Measurements from ENCODE around the gene HPRT1. TPM values are rescaled to one million over a fixed set of nuclear protein-coding genes. Genes with fewer than 3 reads are reported as not detected.

Gene HPRT1
- total RNA-seq, 1 donor from 2014 or later: 109 TPM

DNA sequence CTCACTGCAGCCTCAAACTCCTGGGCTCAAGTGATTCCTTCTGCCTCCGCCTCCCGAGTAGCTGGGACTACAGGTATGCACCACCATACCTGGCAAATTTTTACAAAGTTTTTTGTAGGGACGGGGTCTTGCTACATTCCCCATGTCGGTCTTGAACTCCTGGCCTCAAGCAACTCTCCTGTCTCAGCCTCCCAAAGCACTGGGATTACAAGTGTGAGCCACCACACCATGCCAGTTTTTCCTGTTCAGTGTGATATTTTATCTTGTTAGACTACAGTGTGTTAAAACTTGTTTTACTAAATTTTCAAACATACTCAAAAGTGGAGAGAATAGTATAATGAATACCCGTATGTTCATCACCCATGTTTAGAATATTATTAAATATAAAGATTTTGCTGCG lies 12.1 kb downstream of the HPRT1 start:
- intact Hi-C loops (cut with micrococcal nuclease): no loop called here

DNA sequence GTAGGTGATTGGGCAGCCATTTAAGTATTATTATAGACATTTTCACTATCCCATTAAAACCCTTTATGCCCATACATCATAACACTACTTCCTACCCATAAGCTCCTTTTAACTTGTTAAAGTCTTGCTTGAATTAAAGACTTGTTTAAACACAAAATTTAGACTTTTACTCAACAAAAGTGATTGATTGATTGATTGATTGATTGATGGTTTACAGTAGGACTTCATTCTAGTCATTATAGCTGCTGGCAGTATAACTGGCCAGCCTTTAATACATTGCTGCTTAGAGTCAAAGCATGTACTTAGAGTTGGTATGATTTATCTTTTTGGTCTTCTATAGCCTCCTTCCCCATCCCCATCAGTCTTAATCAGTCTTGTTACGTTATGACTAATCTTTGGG lies 16.3 kb downstream of the HPRT1 start:
- intact Hi-C loops (cut with micrococcal nuclease): no loop called here

GRCh38 chrX:134478374-134478773 lies 18.4 kb downstream of the HPRT1 start:
- intact Hi-C loops (cut with micrococcal nuclease): no loop called here

GRCh38 chrX:134480061-134480460 lies 20.1 kb downstream of the HPRT1 start:
- intact Hi-C loops (cut with micrococcal nuclease): loop anchor here (5.0 kb wide), 2 partner anchors 282 to 302 kb away; no protein-coding TSS in a partner anchor

DNA sequence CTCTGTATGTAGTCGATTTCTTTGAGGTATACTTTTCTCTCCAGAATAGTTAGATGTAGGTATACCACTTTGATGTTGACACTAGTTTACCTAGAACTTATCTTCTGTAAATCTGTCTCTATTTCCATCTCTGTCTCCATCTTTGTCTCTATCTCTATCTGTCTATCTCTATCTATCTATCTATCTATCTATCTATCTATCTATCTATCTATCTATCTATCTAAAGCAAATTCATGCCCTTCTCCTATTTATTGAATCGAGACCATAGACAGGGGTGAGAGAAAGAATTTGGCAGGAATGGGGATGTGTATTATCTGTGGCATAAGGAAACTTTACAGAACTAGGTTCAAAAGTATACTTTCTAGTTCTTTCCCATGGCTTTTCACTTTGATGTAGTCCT lies 21.4 kb downstream of the HPRT1 start:
- intact Hi-C loops (cut with micrococcal nuclease): loop anchor here (5.0 kb wide), 2 partner anchors 281 to 301 kb away; no protein-coding TSS in a partner anchor

DNA sequence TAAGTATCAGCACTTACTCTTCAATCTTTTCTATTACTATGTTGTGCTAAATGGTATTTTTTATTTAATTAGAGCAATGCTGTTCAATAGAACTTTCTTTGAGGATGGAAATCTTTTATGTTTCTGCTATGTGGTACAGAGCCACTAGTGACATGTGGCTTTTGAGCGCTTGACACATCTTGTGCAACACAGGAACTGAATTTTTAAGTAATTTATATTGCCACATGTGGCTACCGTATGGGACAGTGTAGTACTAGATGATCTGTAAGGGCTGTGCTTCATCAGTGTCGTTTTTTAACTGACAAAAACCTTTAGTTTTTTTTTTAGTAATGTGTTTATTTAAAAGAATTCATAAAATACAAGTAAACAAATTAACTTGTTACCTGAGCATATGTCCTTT lies 22.4 kb downstream of the HPRT1 start:
- intact Hi-C loops (cut with micrococcal nuclease): loop anchor here (5.0 kb wide), 2 partner anchors 280 to 300 kb away; no protein-coding TSS in a partner anchor

DNA sequence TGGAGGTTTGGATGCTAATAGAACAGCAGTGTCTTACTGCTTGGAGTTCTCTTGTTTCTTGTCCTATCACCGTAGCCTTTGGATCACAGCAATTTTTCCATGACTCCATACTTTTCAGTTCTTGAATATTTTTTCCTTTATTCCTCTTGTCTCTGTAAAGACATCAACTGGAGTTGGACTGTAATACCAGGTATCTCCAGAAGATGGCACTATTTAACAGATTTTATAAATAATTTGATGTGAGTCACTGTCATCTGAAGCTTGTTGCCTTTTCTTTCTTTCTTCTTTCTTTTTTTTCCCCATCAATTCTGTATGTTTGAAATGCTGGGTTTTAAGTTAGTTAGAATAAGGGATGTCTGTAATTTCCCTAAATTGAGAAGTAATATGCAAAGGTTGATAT lies 24.1 kb downstream of the HPRT1 start:
- intact Hi-C loops (cut with micrococcal nuclease): loop anchor here (1.0 to 5.0 kb wide), 3 partner anchors 278 to 424 kb away; no protein-coding TSS in a partner anchor

DNA sequence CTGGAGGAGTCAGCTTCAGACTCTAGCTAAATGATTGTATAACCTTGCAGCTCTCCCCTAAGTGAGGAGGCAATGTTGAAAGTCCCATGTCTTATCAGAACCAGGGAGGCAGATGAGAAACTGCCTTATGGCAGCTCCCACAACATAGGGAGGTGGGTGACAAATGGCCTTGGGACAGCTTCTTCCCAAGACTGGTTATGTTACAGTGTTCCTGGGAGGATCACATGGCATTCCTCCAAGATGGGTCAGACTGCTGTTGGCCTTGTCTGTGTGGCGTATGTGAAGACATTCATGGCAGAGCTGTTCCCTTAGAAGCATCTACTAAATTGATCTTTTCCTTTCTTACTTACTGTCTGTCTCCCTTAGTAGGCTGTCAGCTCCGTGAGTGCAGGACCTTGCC lies 42.0 kb downstream of the HPRT1 start:
- intact Hi-C loops (cut with micrococcal nuclease): no loop called here

- intact Hi-C loops (cut with micrococcal nuclease): no loop called here
Measured at GRCh38 chrX:134502686-134503085, 42.7 kb downstream of the HPRT1 start.

- intact Hi-C loops (cut with micrococcal nuclease): no loop called here
Measured at GRCh38 chrX:134512566-134512965, 52.6 kb downstream of the HPRT1 start.

- intact Hi-C loops (cut with micrococcal nuclease): no loop called here
Measured at GRCh38 chrX:134513091-134513490, 53.1 kb downstream of the HPRT1 start.

DNA sequence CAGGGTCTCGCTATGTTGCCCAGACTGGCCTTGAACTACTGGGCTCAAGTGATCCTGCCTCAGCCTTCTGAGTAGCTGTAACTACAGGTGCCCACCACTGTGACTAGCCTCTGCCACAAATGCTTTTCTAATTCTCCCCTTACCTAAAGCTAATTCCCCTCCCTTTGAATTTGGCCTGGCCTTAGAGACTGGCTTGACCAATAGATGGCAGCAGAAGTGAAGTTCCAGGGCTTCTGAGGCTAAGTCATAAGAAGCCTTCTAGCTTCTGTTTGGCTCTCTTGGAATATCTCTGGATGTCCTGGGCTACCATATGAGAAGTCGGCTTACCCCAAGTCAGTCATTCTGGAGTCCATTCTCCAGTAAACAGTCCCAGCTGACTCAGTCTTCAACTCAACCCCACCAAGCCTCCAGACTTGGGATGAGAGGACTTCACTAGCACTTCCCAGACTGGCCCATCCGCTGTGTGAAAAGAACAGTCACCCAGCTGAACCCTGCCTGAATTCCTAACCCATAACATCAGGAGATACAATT lies 61.0 kb downstream of the HPRT1 start:
- intact Hi-C loops (cut with micrococcal nuclease): loop anchor here (5.0 kb wide), 1 partner anchor 241 kb away; no protein-coding TSS in a partner anchor

- intact Hi-C loops (cut with micrococcal nuclease): loop anchor here (5.0 kb wide), 1 partner anchor 238 kb away; no protein-coding TSS in a partner anchor
Measured at GRCh38 chrX:134524181-134524580, 64.2 kb downstream of the HPRT1 start.

DNA sequence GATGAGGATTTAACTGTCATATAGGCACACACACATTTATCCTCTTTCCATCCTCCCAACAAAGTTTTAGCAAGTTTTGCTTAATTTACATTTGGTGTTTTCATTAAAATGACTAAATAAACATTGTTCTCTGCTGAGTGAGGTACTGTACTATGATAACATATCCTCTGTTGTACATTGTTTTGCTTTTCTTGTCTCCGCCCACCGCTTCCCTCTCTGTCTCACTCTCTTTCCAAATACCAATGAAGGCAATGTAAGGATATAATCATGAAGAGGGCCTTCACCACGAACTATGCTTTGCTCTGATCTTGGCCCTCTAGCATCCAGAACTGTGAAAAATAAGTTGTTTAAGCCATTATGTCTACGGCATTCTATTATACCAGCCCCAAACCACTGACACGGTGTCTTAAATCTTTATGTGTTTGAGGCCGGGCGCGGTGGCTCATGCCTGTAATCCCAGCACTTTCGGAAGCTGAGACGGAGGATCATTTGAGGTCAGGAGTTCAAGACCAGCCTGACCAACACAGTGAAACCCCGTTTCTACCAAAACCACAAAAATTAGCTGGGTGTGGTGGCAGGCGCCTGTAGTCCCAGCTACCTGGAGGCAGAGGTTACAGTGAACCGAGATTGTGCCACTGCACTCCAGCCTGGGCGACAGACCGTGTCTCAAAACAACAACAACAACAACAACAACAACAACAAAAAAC lies 65.3 kb downstream of the HPRT1 start:
- intact Hi-C loops (cut with micrococcal nuclease): no loop called here

DNA sequence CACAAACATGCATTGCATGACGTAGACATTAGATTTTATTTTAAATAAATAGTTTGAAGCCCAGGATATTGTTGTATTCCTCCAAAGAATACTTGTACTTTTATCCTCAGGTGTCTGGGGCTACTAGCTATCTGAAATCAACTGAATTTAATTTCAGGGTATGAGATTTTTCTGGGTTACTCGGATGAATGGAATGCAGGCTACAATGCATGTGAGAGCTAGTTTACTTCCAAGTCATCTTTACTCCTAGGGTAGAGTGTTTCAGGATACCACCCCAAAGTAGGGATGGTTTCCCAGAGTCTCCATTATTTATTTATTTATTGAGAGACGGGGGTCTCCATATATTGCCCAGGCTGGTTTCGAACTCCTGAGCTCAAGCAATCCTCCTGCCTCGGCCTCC lies 66.4 kb downstream of the HPRT1 start:
- intact Hi-C loops (cut with micrococcal nuclease): no loop called here

GRCh38 chrX:134528960-134529359 lies 69.0 kb downstream of the HPRT1 start:
- intact Hi-C loops (cut with micrococcal nuclease): no loop called here

- intact Hi-C loops (cut with micrococcal nuclease): no loop called here
Measured at GRCh38 chrX:134529481-134529880, 69.5 kb downstream of the HPRT1 start.

DNA sequence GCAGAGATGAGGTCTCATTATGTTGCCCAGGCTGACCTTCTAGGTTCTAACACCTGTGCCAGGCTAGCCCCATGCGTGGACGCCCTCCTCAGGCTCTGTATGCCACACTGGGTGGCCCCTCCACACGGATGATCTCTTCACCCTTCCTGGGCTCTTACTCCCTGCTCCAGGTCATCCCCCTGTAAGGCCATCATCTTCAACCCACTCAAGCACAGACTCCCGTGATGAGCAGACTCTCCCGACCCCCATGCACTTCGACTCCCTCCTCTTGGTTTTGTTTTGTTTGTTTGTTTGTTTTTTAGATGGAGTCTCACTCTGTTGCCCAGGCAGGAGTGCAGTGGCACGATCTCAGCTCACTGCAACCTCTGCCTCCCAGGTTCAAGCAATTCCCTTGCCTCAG lies 70.9 kb downstream of the HPRT1 start:
- intact Hi-C loops (cut with micrococcal nuclease): no loop called here

DNA sequence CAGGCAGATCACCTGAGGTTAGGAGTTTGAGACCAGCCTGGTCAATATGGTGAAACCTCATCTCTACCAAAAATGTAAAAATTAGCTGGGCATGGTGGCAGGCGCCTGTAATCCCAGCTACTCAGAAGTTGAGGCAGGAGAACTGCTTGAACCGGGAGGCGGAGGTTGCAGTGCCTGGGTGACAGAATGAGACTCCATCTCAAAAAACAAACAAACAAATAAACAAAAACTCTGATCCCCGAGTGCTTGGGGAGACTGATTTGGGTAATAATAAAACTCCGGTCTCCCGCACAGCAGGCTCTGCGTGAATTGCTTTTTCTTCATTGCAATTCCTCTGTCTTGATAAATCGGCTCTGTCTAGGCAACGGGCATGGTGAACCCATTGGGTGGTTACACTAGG lies 73.4 kb downstream of the HPRT1 start:
- intact Hi-C loops (cut with micrococcal nuclease): no loop called here

DNA sequence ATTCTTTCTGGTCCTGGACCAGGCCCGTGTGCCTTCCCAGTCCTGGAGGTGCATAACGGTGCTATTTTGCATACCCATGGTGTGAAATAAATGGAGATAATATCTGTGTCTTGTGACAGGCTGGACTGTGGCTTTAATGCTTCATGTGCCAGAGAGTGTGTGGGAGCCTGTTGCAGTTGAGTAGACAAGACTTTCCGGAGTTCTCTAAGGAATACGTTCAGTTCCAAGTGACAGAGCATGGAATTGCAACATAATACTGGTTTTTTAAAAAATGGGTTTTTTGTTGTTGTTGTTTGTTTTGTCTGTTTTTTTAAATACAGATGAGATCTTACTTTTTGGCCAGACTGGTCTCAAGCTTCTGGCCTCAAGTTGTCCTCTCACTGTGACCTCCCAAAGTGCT lies 74.0 kb downstream of the HPRT1 start:
- intact Hi-C loops (cut with micrococcal nuclease): no loop called here

- intact Hi-C loops (cut with micrococcal nuclease): no loop called here
Measured at GRCh38 chrX:134537179-134537955, 77.4 kb downstream of the HPRT1 start.

GRCh38 chrX:134538316-134538715 lies 78.4 kb downstream of the HPRT1 start:
- intact Hi-C loops (cut with micrococcal nuclease): no loop called here

All from T-helper 2 cell treated with Interferon-gamma antibody and Interleukin-4, amounts not matched to agents 100 ng/mL and 5 ng/mL, for 36 hours (primary cell).